ENCODE results near the gene BICC1.

GRCh38 chr10:58554316-58554715 lies 41.6 kb downstream of the BICC1 start:
- TF ChIP-seq CTCF (IDR thresholded peaks at IDR 0.05) (no peak), POLR2A (IDR thresholded peaks at IDR 0.05) (no peak)
